HG02759 (cell line): ENCODE data around the gene FBXL16.

Source experiments
- ATAC-seq: cut with Tn5 transposase; IDR thresholded peaks from one replicate; pipeline ENCODE4 v1.9.1; 2021; ENCODE audit warnings: mild to moderate bottlenecking, moderate library complexity; ENCODE audit not compliant: unreplicated experiment

Gene FBXL16

GRCh38 chr16:678209-678857 is 27.3 kb downstream of the FBXL16 start:
- ATAC-seq = no peak

- no peak for ATAC-seq
Measured at GRCh38 chr16:677316-678190, 28.0 kb downstream of the FBXL16 start.

- ATAC-seq = no peak
Measured at GRCh38 chr16:676913-677312, 28.7 kb downstream of the FBXL16 start.

- no peak for ATAC-seq
Measured at GRCh38 chr16:676565-676902, 29.1 kb downstream of the FBXL16 start.

- ATAC-seq = no peak
Measured at GRCh38 chr16:675884-676564, 29.6 kb downstream of the FBXL16 start.

GRCh38 chr16:674968-675883 is 30.4 kb downstream of the FBXL16 start, which contains the start of gene RHBDL1:
Gene RHBDL1 (plus strand): TSS chr16:675671. CDS start chr16:675791, 120 bp downstream.
- ATAC-seq = no peak

- ATAC-seq = no peak
Measured at GRCh38 chr16:674214-674881, 31.3 kb downstream of the FBXL16 start.

GRCh38 chr16:673399-673991 is 32.1 kb downstream of the FBXL16 start:
- no peak for ATAC-seq

- no peak for ATAC-seq
Measured at GRCh38 chr16:672851-673250, 32.8 kb downstream of the FBXL16 start.

GRCh38 chr16:672371-672770 is 33.2 kb downstream of the FBXL16 start:
- no peak for ATAC-seq

- no peak for ATAC-seq
Measured at GRCh38 chr16:671353-672131, 34.1 kb downstream of the FBXL16 start.

GRCh38 chr16:670485-671352 is 34.9 kb downstream of the FBXL16 start:
- ATAC-seq = no peak

GRCh38 chr16:669666-670065 is 35.9 kb downstream of the FBXL16 start:
- no peak for ATAC-seq

- ATAC-seq = no peak
Measured at GRCh38 chr16:668519-669171, 37.0 kb downstream of the FBXL16 start.

GRCh38 chr16:667780-668518 is 37.7 kb downstream of the FBXL16 start, which contains the start of gene RHOT2:
Gene RHOT2 (plus strand): TSS chr16:668132. CDS start chr16:668200, 68 bp downstream.
- ATAC-seq = peak; percentile 91

GRCh38 chr16:667113-667779 is 38.4 kb downstream of the FBXL16 start:
- ATAC-seq = no peak
